ENCODE measurements around the gene MAP3K3.

The MAP3K3 gene

DNA sequence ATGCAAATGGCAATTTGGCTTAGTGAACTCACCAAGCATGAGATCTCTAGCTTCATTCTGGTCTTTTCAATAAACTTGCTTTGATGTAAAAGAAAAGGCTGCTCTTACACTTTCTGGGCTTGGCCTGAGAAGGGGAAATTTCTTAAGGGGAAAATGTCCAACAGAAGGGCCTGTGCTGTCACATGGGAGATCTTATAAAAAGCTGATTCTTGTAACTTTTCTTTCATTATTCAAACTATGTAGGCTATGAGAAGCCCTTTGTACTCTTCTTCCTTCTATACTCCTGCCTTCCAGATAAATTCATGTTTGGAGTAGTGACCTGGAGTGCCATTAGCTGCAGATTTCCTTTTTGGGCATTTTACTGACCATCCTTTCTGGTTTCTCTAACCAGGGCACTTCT lies 60.8 kb downstream of the MAP3K3 start:
- H3K27ac ChIP-seq (ENCODE audit: low read depth, low read length) = no peak overlapping the region
- H3K4me2 ChIP-seq (ENCODE audit: low read length) = no peak overlapping the region
- H3K36me3 ChIP-seq (ENCODE audit: control insufficient read depth, low read length) = peaks cover 42% of the 10 kb centered on the region

GRCh38 chr17:63685041-63685440 lies 62.8 kb downstream of the MAP3K3 start:
- peaks cover 55% of the 10 kb centered on the region for H3K36me3 ChIP-seq (ENCODE audit: control insufficient read depth, low read length)
- H3F3A ChIP-seq (ENCODE audit: control insufficient read depth, insufficient read depth) = no peaks in the 10 kb centered on the region
- no peak overlapping the region for H3K27ac ChIP-seq (ENCODE audit: low read depth, low read length)
- H4K20me1 ChIP-seq (ENCODE audit: control insufficient read depth, insufficient read depth, low read depth, low read length) = no peaks in the 10 kb centered on the region
- H3K9me2 ChIP-seq (replicated peaks; ENCODE audit: control insufficient read depth, low read length) = no peaks in the 10 kb centered on the region
- no peaks in the 10 kb centered on the region for H3K27me3 ChIP-seq (ENCODE audit: control insufficient read depth, low read length)
- H3K79me2 ChIP-seq (ENCODE audit: control insufficient read depth, low read length) = no peaks in the 10 kb centered on the region
- H3K4me1 ChIP-seq (ENCODE audit: control insufficient read depth, low read length) = no peaks in the 10 kb centered on the region
- no peak overlapping the region for H3K4me2 ChIP-seq (ENCODE audit: low read length)
- no peaks in the 10 kb centered on the region for H3K9me3 ChIP-seq (ENCODE audit: control insufficient read depth, insufficient read depth, low read length)
- no peak overlapping the region for H3K4me3 ChIP-seq (ENCODE audit: low read length)
- no peak for TF ChIP-seq EZH2phosphoT487 (IDR thresholded peaks at IDR 0.05; ENCODE audit: borderline replicate concordance, low read length)
- TF ChIP-seq, protein P1, sequence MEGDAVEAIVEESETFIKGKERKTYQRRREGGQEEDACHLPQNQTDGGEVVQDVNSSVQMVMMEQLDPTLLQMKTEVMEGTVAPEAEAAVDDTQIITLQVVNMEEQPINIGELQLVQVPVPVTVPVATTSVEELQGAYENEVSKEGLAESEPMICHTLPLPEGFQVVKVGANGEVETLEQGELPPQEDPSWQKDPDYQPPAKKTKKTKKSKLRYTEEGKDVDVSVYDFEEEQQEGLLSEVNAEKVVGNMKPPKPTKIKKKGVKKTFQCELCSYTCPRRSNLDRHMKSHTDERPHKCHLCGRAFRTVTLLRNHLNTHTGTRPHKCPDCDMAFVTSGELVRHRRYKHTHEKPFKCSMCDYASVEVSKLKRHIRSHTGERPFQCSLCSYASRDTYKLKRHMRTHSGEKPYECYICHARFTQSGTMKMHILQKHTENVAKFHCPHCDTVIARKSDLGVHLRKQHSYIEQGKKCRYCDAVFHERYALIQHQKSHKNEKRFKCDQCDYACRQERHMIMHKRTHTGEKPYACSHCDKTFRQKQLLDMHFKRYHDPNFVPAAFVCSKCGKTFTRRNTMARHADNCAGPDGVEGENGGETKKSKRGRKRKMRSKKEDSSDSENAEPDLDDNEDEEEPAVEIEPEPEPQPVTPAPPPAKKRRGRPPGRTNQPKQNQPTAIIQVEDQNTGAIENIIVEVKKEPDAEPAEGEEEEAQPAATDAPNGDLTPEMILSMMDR (IDR thresholded peaks at IDR 0.05; ENCODE audit: low read depth, low read length, poor library complexity, severe bottlenecking) = no peak

More for the DNA sequence above, 60.8 kb downstream of the MAP3K3 start:
- TF ChIP-seq EZH2phosphoT487 (IDR thresholded peaks at IDR 0.05; ENCODE audit: borderline replicate concordance, low read length) = no peak
- TF ChIP-seq, protein P1 (IDR thresholded peaks at IDR 0.05; ENCODE audit: low read depth, low read length, poor library complexity, severe bottlenecking) = no peak
- Histone ChIP-seq H3K9me2 (replicated peaks; ENCODE audit: control insufficient read depth, low read length) (no peaks in the 10 kb centered on the region), H3K4me1 (ENCODE audit: control insufficient read depth, low read length) (no peaks in the 10 kb centered on the region), H3K4me3 (ENCODE audit: low read length) (no peak overlapping the region), H3K9me3 (ENCODE audit: control insufficient read depth, insufficient read depth, low read length) (no peaks in the 10 kb centered on the region), H3F3A (ENCODE audit: control insufficient read depth, insufficient read depth) (no peaks in the 10 kb centered on the region), H3K27me3 (ENCODE audit: control insufficient read depth, low read length) (no peaks in the 10 kb centered on the region), H3K79me2 (ENCODE audit: control insufficient read depth, low read length) (no peaks in the 10 kb centered on the region), H4K20me1 (ENCODE audit: control insufficient read depth, insufficient read depth, low read depth, low read length) (no peaks in the 10 kb centered on the region)

- H3K79me2 ChIP-seq (ENCODE audit: control insufficient read depth, low read length) = no peaks in the 10 kb centered on the region
- no peaks in the 10 kb centered on the region for H4K20me1 ChIP-seq (ENCODE audit: control insufficient read depth, insufficient read depth, low read depth, low read length)
- peaks cover 60% of the 10 kb centered on the region for H3K36me3 ChIP-seq (ENCODE audit: control insufficient read depth, low read length)
- H3K27me3 ChIP-seq (ENCODE audit: control insufficient read depth, low read length) = no peaks in the 10 kb centered on the region
- H3F3A ChIP-seq (ENCODE audit: control insufficient read depth, insufficient read depth) = no peaks in the 10 kb centered on the region
- H3K27ac ChIP-seq (ENCODE audit: low read depth, low read length) = no peak overlapping the region
- no peak for TF ChIP-seq EZH2phosphoT487 (IDR thresholded peaks at IDR 0.05; ENCODE audit: borderline replicate concordance, low read length)
- TF ChIP-seq, protein P1 (IDR thresholded peaks at IDR 0.05; ENCODE audit: low read depth, low read length, poor library complexity, severe bottlenecking) = no peak
- H3K4me3 ChIP-seq (ENCODE audit: low read length) = no peak overlapping the region
- H3K4me2 ChIP-seq (ENCODE audit: low read length) = no peak overlapping the region
- H3K9me3 ChIP-seq (ENCODE audit: control insufficient read depth, insufficient read depth, low read length) = no peaks in the 10 kb centered on the region
- H3K4me1 ChIP-seq (ENCODE audit: control insufficient read depth, low read length) = no peaks in the 10 kb centered on the region
- no peaks in the 10 kb centered on the region for H3K9me2 ChIP-seq (replicated peaks; ENCODE audit: control insufficient read depth, low read length)
These were observed 63.4 kb downstream of the MAP3K3 start for GRCh38 chr17:63685578-63685977.

Data from DOHH2 (cell line).